Muscle layer of duodenum (tissue), 2 donors: ENCODE measurements around the gene OR5T2.
"Not testable (repeated sequence)": the region's sequence is repeated elsewhere in the genome, so short reads cannot be mapped to it uniquely, and the experiment has no call there.

Experiments
- H3K27ac ChIP-seq: one replicate; pipeline ENCODE4 v1.7.0; 2013; ENCODE audit warnings: mild to moderate bottlenecking, low read length
- H3K27me3 ChIP-seq: one replicate; pipeline ENCODE4 v1.7.0; 2013; ENCODE audit warnings: low read depth, mild to moderate bottlenecking, control low read depth, low read length
- H3K36me3 ChIP-seq, 2 donors: one replicate each; pipeline ENCODE4 v1.7.0; 2013; ENCODE audit warnings: low read length in 2 of 2, control low read depth in 1 of 2, mild to moderate bottlenecking in 1 of 2; ENCODE audit not compliant: insufficient read depth in 2 of 2, control insufficient read depth in 1 of 2
- H3K4me1 ChIP-seq, 2 donors: one replicate each; pipeline ENCODE4 v1.7.0; 2013; ENCODE audit warnings: low read length in 2 of 2, mild to moderate bottlenecking in 2 of 2, control low read depth in 1 of 2, moderate library complexity in 1 of 2; ENCODE audit not compliant: insufficient read depth in 2 of 2, control insufficient read depth in 1 of 2
- H3K4me3 ChIP-seq, 2 donors: one replicate each; pipeline ENCODE4 v1.7.0; 2013; ENCODE audit warnings: low read length in 2 of 2, low read depth in 1 of 2, mild to moderate bottlenecking in 1 of 2
- H3K9me3 ChIP-seq, 2 donors: one replicate each; pipeline ENCODE4 v1.7.0; 2013; ENCODE audit warnings: low read length in 2 of 2, control low read depth in 1 of 2, mild to moderate bottlenecking in 1 of 2; ENCODE audit not compliant: control insufficient read depth in 1 of 2
- donor health status: healthy.

Gene OR5T2

GRCh38 chr11:56234155-56234554, at the start of gene OR5T2:
TSS of gene OR5T2 (minus strand) at chr11:56234255. CDS start at chr11:56233062, 1,193 bp downstream.
- no peaks in the 10 kb centered on the region for H3K9me3 ChIP-seq
- no peaks in the 10 kb centered on the region for H3K27me3 ChIP-seq
- no peaks in the 10 kb centered on the region for H3K36me3 ChIP-seq
- H3K4me1 ChIP-seq, result no peaks in the 10 kb centered on the region
- H3K4me3 ChIP-seq, result no peak within 1 kb of the TSS
- no peak within 1 kb of the TSS for H3K27ac ChIP-seq

GRCh38 chr11:56273854-56274253, 39.8 kb upstream of the OR5T2 start, which contains the start of gene OR5T1:
TSS of gene OR5T1 (plus strand) at chr11:56274154. CDS start at chr11:56275639, 1,485 bp downstream.
- Histone ChIP-seq H3K27ac (no peak within 1 kb of the TSS), H3K4me3 (no peak within 1 kb of the TSS), H3K36me3 (no peaks in the 10 kb centered on the region)

GRCh38 chr11:56271092-56271491, 37.0 kb upstream of the OR5T2 start:
- Histone ChIP-seq H3K4me3 (no peak overlapping the region), H3K9me3 (peaks cover 0 to 3% of the 10 kb centered on the region in 2 donors), H3K36me3 (no peaks in the 10 kb centered on the region), H3K4me1 (no peaks in the 10 kb centered on the region), H3K27ac (no peak overlapping the region), H3K27me3 (no peaks in the 10 kb centered on the region)

More at GRCh38 chr11:56273854-56274253, 39.8 kb upstream of the OR5T2 start, which contains the start of gene OR5T1:
- Histone ChIP-seq H3K27me3 (no peaks in the 10 kb centered on the region), H3K9me3 (no peaks in the 10 kb centered on the region), H3K4me1 (no peaks in the 10 kb centered on the region)

- Histone ChIP-seq H3K4me3 (no peak within 1 kb of the TSS), H3K27me3 (no peaks in the 10 kb centered on the region), H3K4me1 (no peaks in the 10 kb centered on the region), H3K36me3 (no peaks in the 10 kb centered on the region), H3K9me3 (no peaks in the 10 kb centered on the region), H3K27ac (no peak within 1 kb of the TSS)
Measured at GRCh38 chr11:56251954-56252353, 17.9 kb upstream of the OR5T2 start, which contains the start of gene OR5T3. TSS of gene OR5T3 (plus strand) at chr11:56252254. CDS start at chr11:56252254, 0 bp downstream.

- H3K36me3 ChIP-seq, H3K9me3 ChIP-seq, H3K27me3 ChIP-seq, H3K4me1 ChIP-seq, H3K4me3 ChIP-seq, H3K27ac ChIP-seq: not testable (repeated sequence)
Measured at GRCh38 chr11:56219735-56220134, 14.3 kb downstream of the OR5T2 start.

GRCh38 chr11:56214537-56214936, 19.5 kb downstream of the OR5T2 start:
- Histone ChIP-seq H3K9me3 (peaks cover 0 to 8% of the 10 kb centered on the region in 2 donors), H3K4me1 (no peaks in the 10 kb centered on the region), H3K4me3 (no peak overlapping the region), H3K27ac (no peak overlapping the region), H3K27me3 (no peaks in the 10 kb centered on the region), H3K36me3 (no peaks in the 10 kb centered on the region)

GRCh38 chr11:56207790-56208189, 26.3 kb downstream of the OR5T2 start:
- Histone ChIP-seq H3K27me3 (no peaks in the 10 kb centered on the region), H3K36me3 (no peaks in the 10 kb centered on the region), H3K9me3 (no peaks in the 10 kb centered on the region), H3K27ac (no peak overlapping the region), H3K4me1 (no peaks in the 10 kb centered on the region), H3K4me3 (no peak overlapping the region)

- H3K27me3 ChIP-seq, result no peaks in the 10 kb centered on the region
- H3K4me1 ChIP-seq, result no peaks in the 10 kb centered on the region
- H3K27ac ChIP-seq, result no peak overlapping the region
- no peak overlapping the region for H3K4me3 ChIP-seq
- peaks cover 0 to 4% of the 10 kb centered on the region in 2 donors for H3K9me3 ChIP-seq
- no peaks in the 10 kb centered on the region for H3K36me3 ChIP-seq
Measured at GRCh38 chr11:56197367-56197766, 36.7 kb downstream of the OR5T2 start.

GRCh38 chr11:56196705-56197104, 37.4 kb downstream of the OR5T2 start:
- H3K36me3 ChIP-seq, result no peaks in the 10 kb centered on the region
- no peak overlapping the region for H3K27ac ChIP-seq
- peaks cover 0 to 4% of the 10 kb centered on the region in 2 donors for H3K9me3 ChIP-seq
- H3K4me1 ChIP-seq, result no peaks in the 10 kb centered on the region
- H3K27me3 ChIP-seq, result no peaks in the 10 kb centered on the region
- H3K4me3 ChIP-seq, result no peak overlapping the region

- H3K27ac ChIP-seq, result no peak overlapping the region
- no peaks in the 10 kb centered on the region for H3K4me1 ChIP-seq
- no peaks in the 10 kb centered on the region for H3K36me3 ChIP-seq
- peaks cover 0 to 4% of the 10 kb centered on the region in 2 donors for H3K9me3 ChIP-seq
- no peak overlapping the region for H3K4me3 ChIP-seq
- no peaks in the 10 kb centered on the region for H3K27me3 ChIP-seq
Measured at GRCh38 chr11:56188602-56189001, 45.5 kb downstream of the OR5T2 start.

GRCh38 chr11:56183459-56183858, 50.6 kb downstream of the OR5T2 start:
- Histone ChIP-seq H3K36me3 (no peaks in the 10 kb centered on the region), H3K9me3 (peaks cover 0 to 13% of the 10 kb centered on the region in 2 donors)

More at GRCh38 chr11:56183459-56183858, 50.6 kb downstream of the OR5T2 start:
- no peak overlapping the region for H3K4me3 ChIP-seq
- no peaks in the 10 kb centered on the region for H3K27me3 ChIP-seq
- no peak overlapping the region for H3K27ac ChIP-seq
- H3K4me1 ChIP-seq, result no peaks in the 10 kb centered on the region
